ENCODE data around the gene C1QL1. TPM values are rescaled to one million over a fixed set of nuclear protein-coding genes. Genes with fewer than 3 reads are reported as not detected.

C1QL1 gene
- total and polyA plus RNA-seq, 9 of the 15 experiments (the other 6 are each of a cell fraction or from before 2014, with no cell fraction given) = 0.07 to 0.12 (median 0.09) TPM; not detected in 6

DNA sequence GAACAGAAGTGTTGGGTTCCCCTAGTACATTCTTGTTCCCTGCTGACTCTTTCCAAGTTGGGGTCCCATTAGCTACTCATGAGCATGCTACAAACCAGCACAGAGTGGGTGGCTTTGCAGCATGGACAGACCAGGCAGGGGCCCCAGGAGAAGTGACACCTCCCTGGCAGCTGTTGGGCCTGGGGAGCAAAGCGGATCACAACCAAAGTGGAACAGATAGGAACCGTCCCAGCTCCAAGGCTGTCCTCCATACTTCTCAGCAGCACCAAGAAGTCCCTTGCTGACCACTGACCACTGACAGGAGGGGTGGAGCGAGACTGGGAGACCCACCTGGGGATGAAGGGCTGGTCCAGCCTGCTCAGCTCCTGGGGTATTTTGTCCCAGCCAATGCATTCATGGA is 40.4 kb downstream of the C1QL1 start:
- Histone ChIP-seq H3K9me1 (ENCODE audit: control insufficient read depth, insufficient read depth, low read length) (no peaks in the 10 kb centered on the region), H3K4me2 (ENCODE audit: insufficient read depth, low read length) (no peak overlapping the region), H3K9me3 (replicated peaks; ENCODE audit: control insufficient read depth, insufficient read depth, low read depth, low read length) (no peaks in the 10 kb centered on the region), H3K9ac (ENCODE audit: insufficient read depth in 1 of 2, low read depth in 2 of 2, low read length in 2 of 2) (peak overlapping the region in 1 of 2 experiments; percentile 60; a peak in 2 of 4 replicates), H2AFZ (ENCODE audit: low read depth, low read length) (no peak overlapping the region), H3K4me1 (replicated peaks in 1 of 2; ENCODE audit: control insufficient read depth in 2 of 2, insufficient read depth in 2 of 2, low read length in 2 of 2) (0 out of 5 replicates have a peak, but pooled peaks cover 0 to 3% of the 10 kb centered on the region in 2 experiments), H4K20me1 (replicated peaks; ENCODE audit: control insufficient read depth, insufficient read depth, low read length) (peaks cover 9% of the 10 kb centered on the region), H3K27me3 (ENCODE audit: control insufficient read depth in 2 of 2, insufficient read depth in 2 of 2, low read length in 2 of 2) (no peaks in the 10 kb centered on the region), H3K79me2 (ENCODE audit: control insufficient read depth, insufficient read depth, low read length) (no peaks in the 10 kb centered on the region), H3K36me3 (ENCODE audit: control insufficient read depth, insufficient read depth, low read length) (peaks cover 71% of the 10 kb centered on the region), H3K27ac (ENCODE audit: extremely low read depth, low read depth, low read length) (no peak overlapping the region), H3K4me3 (no peak overlapping the region)
- WGBS (ENCODE audit: insufficient coverage, low coverage, missing lambda C conversion rate) = 90% methylated on average over 2 of the region's 3 CpGs
- ChIA-PET POLR2A (interaction anchor here (0.9 to 1.0 kb wide), 2 partner anchors 11 to 13 kb away, joined by 3 read pairs; no protein-coding TSS in a partner anchor), CTCF (ENCODE audit: low intra/inter-chr PET ratio) (no interaction called here)
- in situ Hi-C loops (cut with MboI) = no loop called here
- no peak for DNase-seq (ENCODE audit: extremely low read depth in 1 of 4, low spot score in 3 of 4)
- no peak for ATAC-seq
- TF ChIP-seq NCOA1 (IDR thresholded peaks at IDR 0.05; ENCODE audit: low read depth) (no peak), SIN3B (IDR thresholded peaks at IDR 0.05; ENCODE audit: low read depth) (no peak), POU5F1 (IDR thresholded peaks at IDR 0.05; ENCODE audit: borderline replicate concordance, low read depth, low read length, partially characterized antibody) (no peak), PTRF (tag; IDR thresholded peaks at IDR 0.05) (no peak), ZNF77 (CRISPR knock-in tag; IDR thresholded peaks at IDR 0.05) (no peak), HNRNPLL (IDR thresholded peaks at IDR 0.05; ENCODE audit: low read depth, low read length, poor library complexity, severe bottlenecking) (no peak), EP400 (IDR thresholded peaks at IDR 0.05) (no peak), POLR2A (conservative IDR thresholded peaks at IDR 0.05) (no peak), CHD4 (IDR thresholded peaks at IDR 0.05; ENCODE audit: insufficient read depth, insufficient replicate concordance, low read depth, low read length, poor library complexity, severe bottlenecking) (no peak), XRCC5 (IDR thresholded peaks at IDR 0.05; ENCODE audit: low read depth, low read length) (no peak), ETS1 (conservative IDR thresholded peaks at IDR 0.05; ENCODE audit: control insufficient read depth, low read depth, low read length) (no peak)
- TF ChIP-seq, protein P1, sequence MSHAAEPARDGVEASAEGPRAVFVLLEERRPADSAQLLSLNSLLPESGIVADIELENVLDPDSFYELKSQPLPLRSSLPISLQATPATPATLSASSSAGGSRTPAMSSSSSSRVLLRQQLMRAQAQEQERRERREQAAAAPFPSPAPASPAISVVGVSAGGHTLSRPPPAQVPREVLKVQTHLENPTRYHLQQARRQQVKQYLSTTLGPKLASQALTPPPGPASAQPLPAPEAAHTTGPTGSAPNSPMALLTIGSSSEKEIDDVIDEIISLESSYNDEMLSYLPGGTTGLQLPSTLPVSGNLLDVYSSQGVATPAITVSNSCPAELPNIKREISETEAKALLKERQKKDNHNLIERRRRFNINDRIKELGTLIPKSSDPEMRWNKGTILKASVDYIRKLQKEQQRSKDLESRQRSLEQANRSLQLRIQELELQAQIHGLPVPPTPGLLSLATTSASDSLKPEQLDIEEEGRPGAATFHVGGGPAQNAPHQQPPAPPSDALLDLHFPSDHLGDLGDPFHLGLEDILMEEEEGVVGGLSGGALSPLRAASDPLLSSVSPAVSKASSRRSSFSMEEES (CRISPR knock-in tag; IDR thresholded peaks at IDR 0.05) = no peak
- TF ChIP-seq, protein P2, sequence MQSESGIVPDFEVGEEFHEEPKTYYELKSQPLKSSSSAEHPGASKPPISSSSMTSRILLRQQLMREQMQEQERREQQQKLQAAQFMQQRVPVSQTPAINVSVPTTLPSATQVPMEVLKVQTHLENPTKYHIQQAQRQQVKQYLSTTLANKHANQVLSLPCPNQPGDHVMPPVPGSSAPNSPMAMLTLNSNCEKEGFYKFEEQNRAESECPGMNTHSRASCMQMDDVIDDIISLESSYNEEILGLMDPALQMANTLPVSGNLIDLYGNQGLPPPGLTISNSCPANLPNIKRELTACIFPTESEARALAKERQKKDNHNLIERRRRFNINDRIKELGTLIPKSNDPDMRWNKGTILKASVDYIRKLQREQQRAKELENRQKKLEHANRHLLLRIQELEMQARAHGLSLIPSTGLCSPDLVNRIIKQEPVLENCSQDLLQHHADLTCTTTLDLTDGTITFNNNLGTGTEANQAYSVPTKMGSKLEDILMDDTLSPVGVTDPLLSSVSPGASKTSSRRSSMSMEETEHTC (IDR thresholded peaks at IDR 0.05) = no peak
- TF ChIP-seq, protein P3, sequence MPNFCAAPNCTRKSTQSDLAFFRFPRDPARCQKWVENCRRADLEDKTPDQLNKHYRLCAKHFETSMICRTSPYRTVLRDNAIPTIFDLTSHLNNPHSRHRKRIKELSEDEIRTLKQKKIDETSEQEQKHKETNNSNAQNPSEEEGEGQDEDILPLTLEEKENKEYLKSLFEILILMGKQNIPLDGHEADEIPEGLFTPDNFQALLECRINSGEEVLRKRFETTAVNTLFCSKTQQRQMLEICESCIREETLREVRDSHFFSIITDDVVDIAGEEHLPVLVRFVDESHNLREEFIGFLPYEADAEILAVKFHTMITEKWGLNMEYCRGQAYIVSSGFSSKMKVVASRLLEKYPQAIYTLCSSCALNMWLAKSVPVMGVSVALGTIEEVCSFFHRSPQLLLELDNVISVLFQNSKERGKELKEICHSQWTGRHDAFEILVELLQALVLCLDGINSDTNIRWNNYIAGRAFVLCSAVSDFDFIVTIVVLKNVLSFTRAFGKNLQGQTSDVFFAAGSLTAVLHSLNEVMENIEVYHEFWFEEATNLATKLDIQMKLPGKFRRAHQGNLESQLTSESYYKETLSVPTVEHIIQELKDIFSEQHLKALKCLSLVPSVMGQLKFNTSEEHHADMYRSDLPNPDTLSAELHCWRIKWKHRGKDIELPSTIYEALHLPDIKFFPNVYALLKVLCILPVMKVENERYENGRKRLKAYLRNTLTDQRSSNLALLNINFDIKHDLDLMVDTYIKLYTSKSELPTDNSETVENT (CRISPR knock-in tag; IDR thresholded peaks at IDR 0.05) = no peak
- FAIRE-seq = no peak
- BruUV-seq (replicated peaks) = no TSS peak
- intact Hi-C loops (cut with micrococcal nuclease) = no loop called here

Measured in K562 (cell line).